Neural cell (in vitro differentiated cells): Measurements from ENCODE around the gene THBS2. TPM values are rescaled to one million over a fixed set of nuclear protein-coding genes. Genes with fewer than 3 reads are reported as not detected.
A peak's percentile ranks its signal among the peaks of the same experiment; 100 is the strongest.

Experiments
- H2AFZ ChIP-seq: fragments of 200-600, 300-800 bp; sonication (generic), shearing (Covaris generic); 2 replicates; pipeline ENCODE4 v1.6.0; 2014; ENCODE audit warnings: low read depth, mild to moderate bottlenecking, antibody characterized with exemption, low read length, moderate library complexity
- H3F3A ChIP-seq: fragments of 200-600 bp; shearing (Covaris generic); 2 replicates; pipeline ENCODE4 v1.6.1; 2016; ENCODE audit warnings: mild to moderate bottlenecking, moderate library complexity, mixed read lengths, antibody characterized with exemption, low read length; ENCODE audit not compliant: insufficient read depth, poor library complexity, severe bottlenecking
- H3K27ac ChIP-seq: fragments of 200-600, 300-800 bp; sonication (generic), shearing (Covaris generic); 2 replicates; pipeline ENCODE4 v1.5.1; 2014; ENCODE audit warnings: mild to moderate bottlenecking, low read length, moderate library complexity
- H3K27me3 ChIP-seq: fragments of 300-800, 200-600 bp; sonication (generic), shearing (Covaris generic); 2 replicates; pipeline ENCODE4 v1.6.0; 2014; ENCODE audit warnings: mild to moderate bottlenecking, low read depth, low read length, moderate library complexity; ENCODE audit not compliant: insufficient read depth
- H3K36me3 ChIP-seq: fragments of 300-800, 200-600 bp; sonication (generic), shearing (Covaris generic); 2 replicates; pipeline ENCODE4 v1.5.1; 2014; ENCODE audit warnings: mild to moderate bottlenecking, antibody characterized with exemption, low read length, moderate library complexity; ENCODE audit not compliant: insufficient read depth
- H3K4me2 ChIP-seq: fragments of 300-800, 200-600 bp; sonication (generic), shearing (Covaris generic); 2 replicates; pipeline ENCODE4 v1.6.0; 2014; ENCODE audit warnings: mild to moderate bottlenecking, low read length
- H3K4me3 ChIP-seq: fragments of 300-800, 200-600 bp; sonication (generic), shearing (Covaris generic); 2 replicates; pipeline ENCODE4 v1.5.1; 2014; ENCODE audit warnings: mild to moderate bottlenecking, low read length, moderate library complexity
- H3K79me2 ChIP-seq: fragments of 200-600 bp; shearing (Covaris generic); replicated peaks from 2 replicates; pipeline ENCODE4 v1.6.0; 2014; ENCODE audit warnings: mild to moderate bottlenecking, low read length, moderate library complexity; ENCODE audit not compliant: insufficient read depth
- H3K9ac ChIP-seq: fragments of 300-800, 200-600 bp; sonication (generic), shearing (Covaris generic); 2 replicates; pipeline ENCODE4 v1.6.1; 2016; ENCODE audit warnings: mild to moderate bottlenecking, low read length, mixed read lengths
- H3K9me2 ChIP-seq: fragments of 200-600 bp; shearing (Covaris generic); 2 replicates; pipeline ENCODE4 v1.6.1; 2016; ENCODE audit warnings: mild to moderate bottlenecking, low read length, mixed read lengths; ENCODE audit not compliant: insufficient read depth
- H3K9me3 ChIP-seq: fragments of 200-600, 300-800 bp; sonication (generic), shearing (Covaris generic); 2 replicates; pipeline ENCODE4 v1.6.1; 2016; ENCODE audit warnings: mild to moderate bottlenecking, mixed run types, low read length, moderate library complexity, mixed read lengths
- H4K20me1 ChIP-seq: fragments of 200-600 bp; shearing (Covaris generic); 2 replicates; pipeline ENCODE4 v1.6.1; 2016; ENCODE audit warnings: mild to moderate bottlenecking, mixed run types; ENCODE audit not compliant: insufficient read depth
- CTCF ChIP-seq: fragments of 450-650 bp; IDR thresholded peaks from 2 replicates; pipeline ENCODE4 v1.5.1; 2014; ENCODE audit warnings: antibody characterized with exemption, mild to moderate bottlenecking, moderate library complexity; ENCODE audit not compliant: poor library complexity, severe bottlenecking
- EP300 ChIP-seq: fragments of 450-650 bp; conservative IDR thresholded peaks from 2 replicates; pipeline ENCODE4 v1.6.1; 2014; ENCODE audit warnings: antibody characterized with exemption, mild to moderate bottlenecking, moderate library complexity; ENCODE audit not compliant: poor library complexity, severe bottlenecking
- EZH2 ChIP-seq: fragments of 200-600, 300-800 bp; shearing (Covaris generic), sonication (generic); IDR thresholded peaks from 2 replicates; pipeline ENCODE4 v1.6.1; 2014; ENCODE audit warnings: antibody characterized with exemption, low read length, borderline replicate concordance, mild to moderate bottlenecking; ENCODE audit not compliant: insufficient read depth, poor library complexity, severe bottlenecking
- MXI1 ChIP-seq: fragments of 450-650 bp; conservative IDR thresholded peaks from 2 replicates; pipeline ENCODE4 v1.6.1; 2014; ENCODE audit warnings: antibody characterized with exemption, mild to moderate bottlenecking; ENCODE audit not compliant: poor library complexity, severe bottlenecking
- POLR2AphosphoS5 ChIP-seq: IDR thresholded peaks from 2 replicates; pipeline ENCODE4 v1.6.1; 2012
- RAD21 ChIP-seq: fragments of 450-650 bp; conservative IDR thresholded peaks from 2 replicates; pipeline ENCODE4 v1.6.1; 2014; ENCODE audit warnings: antibody characterized with exemption, mild to moderate bottlenecking, moderate library complexity
- REST ChIP-seq: IDR thresholded peaks from 2 replicates; pipeline ENCODE4 v1.6.1; 2012; ENCODE audit warnings: borderline replicate concordance
- SMC3 ChIP-seq: fragments of 450-650 bp; conservative IDR thresholded peaks from 2 replicates; pipeline ENCODE4 v1.6.1; 2014; ENCODE audit warnings: antibody characterized with exemption, mild to moderate bottlenecking, moderate library complexity; ENCODE audit not compliant: poor library complexity
- TAF1 ChIP-seq: IDR thresholded peaks from 2 replicates; pipeline ENCODE4 v1.6.1; 2012; ENCODE audit warnings: low read depth
- polyA plus RNA-seq: library from polyadenylated mRNA; depleted of rRNA; stranded (reverse); fragments of >200 nt; gene quantifications from 2 replicates; pipeline ENCODE4 v1.2.3, GENCODE V29; 2014

Gene THBS2
- polyA plus RNA-seq, 1 donor from 2014 or later, result 0.88 TPM

GRCh38 chr6:169240125-169240524, 13.5 kb downstream of the THBS2 start:
- TF ChIP-seq POLR2AphosphoS5 (no peak), REST (no peak), TAF1 (no peak)
- Histone ChIP-seq H3K9me3 (no peaks in the 10 kb centered on the region), H3K79me2 (no peaks in the 10 kb centered on the region), H3F3A (no peaks in the 10 kb centered on the region), H3K4me3 (no peak overlapping the region), H2AFZ (no peak overlapping the region), H3K9me2 (no peaks in the 10 kb centered on the region), H3K9ac (no peak overlapping the region), H4K20me1 (no peaks in the 10 kb centered on the region), H3K36me3 (no peaks in the 10 kb centered on the region), H3K27ac (peak overlapping the region; percentile 14), H3K27me3 (no peaks in the 10 kb centered on the region), H3K4me2 (no peak overlapping the region)

- no peak overlapping the region for H3K4me2 ChIP-seq
- no peak overlapping the region for H3K4me3 ChIP-seq
- H3F3A ChIP-seq, result no peaks in the 10 kb centered on the region
- H3K79me2 ChIP-seq, result no peaks in the 10 kb centered on the region
- H3K36me3 ChIP-seq, result no peaks in the 10 kb centered on the region
- no peak overlapping the region for H3K9ac ChIP-seq
- no peaks in the 10 kb centered on the region for H3K27me3 ChIP-seq
- H2AFZ ChIP-seq, result no peak overlapping the region
- peak overlapping the region; percentile 14 for H3K27ac ChIP-seq
- no peaks in the 10 kb centered on the region for H3K9me2 ChIP-seq
- TF ChIP-seq RAD21 (no peak), SMC3 (no peak), TAF1 (no peak), MXI1 (no peak), REST (no peak)
- no peaks in the 10 kb centered on the region for H3K9me3 ChIP-seq
- no peaks in the 10 kb centered on the region for H4K20me1 ChIP-seq
Observed at GRCh38 chr6:169239181-169239580, 14.5 kb downstream of the THBS2 start.

- Histone ChIP-seq H3K27ac (no peak overlapping the region), H3K36me3 (no peaks in the 10 kb centered on the region), H3K4me2 (no peak overlapping the region), H3K9me2 (no peaks in the 10 kb centered on the region), H4K20me1 (no peaks in the 10 kb centered on the region), H3K79me2 (no peaks in the 10 kb centered on the region), H3K4me3 (no peak overlapping the region), H2AFZ (no peak overlapping the region), H3F3A (no peaks in the 10 kb centered on the region), H3K27me3 (no peaks in the 10 kb centered on the region), H3K9ac (no peak overlapping the region), H3K9me3 (no peaks in the 10 kb centered on the region)
- TF ChIP-seq REST (no peak), CTCF (no peak), EP300 (no peak), POLR2AphosphoS5 (no peak), RAD21 (no peak), EZH2 (no peak)
Observed at GRCh38 chr6:169238766-169239165, 14.9 kb downstream of the THBS2 start.
